Mononuclear cell (primary cell): ENCODE results near the gene BGN. TPM values are rescaled to one million over a fixed set of nuclear protein-coding genes. Genes with fewer than 3 reads are reported as not detected.

Experiments used
- H3K27me3 ChIP-seq: 2 replicates; pipeline ENCODE4 v1.6.0; 2011; ENCODE audit warnings: low read length, control low read depth; ENCODE audit not compliant: insufficient read depth
- H3K4me1 ChIP-seq: 2 replicates; pipeline ENCODE4 v1.5.1; 2011; ENCODE audit warnings: mild to moderate bottlenecking, low read length, control low read depth; ENCODE audit not compliant: insufficient read depth
- H3K4me3 ChIP-seq: 2 replicates; pipeline ENCODE4 v1.5.1; 2011; ENCODE audit warnings: mild to moderate bottlenecking, low read length, moderate library complexity
- H3K9me3 ChIP-seq: 2 replicates; pipeline ENCODE4 v1.5.1; 2011; ENCODE audit warnings: low read depth, mild to moderate bottlenecking, control low read depth, low read length
- total RNA-seq: library from RNA; depleted of rRNA; stranded (reverse); fragments of >200 nt; gene quantifications from one replicate; pipeline ENCODE4 v1.2.3, GENCODE V29; 2012

BGN gene
- not detected for total RNA-seq

DNA sequence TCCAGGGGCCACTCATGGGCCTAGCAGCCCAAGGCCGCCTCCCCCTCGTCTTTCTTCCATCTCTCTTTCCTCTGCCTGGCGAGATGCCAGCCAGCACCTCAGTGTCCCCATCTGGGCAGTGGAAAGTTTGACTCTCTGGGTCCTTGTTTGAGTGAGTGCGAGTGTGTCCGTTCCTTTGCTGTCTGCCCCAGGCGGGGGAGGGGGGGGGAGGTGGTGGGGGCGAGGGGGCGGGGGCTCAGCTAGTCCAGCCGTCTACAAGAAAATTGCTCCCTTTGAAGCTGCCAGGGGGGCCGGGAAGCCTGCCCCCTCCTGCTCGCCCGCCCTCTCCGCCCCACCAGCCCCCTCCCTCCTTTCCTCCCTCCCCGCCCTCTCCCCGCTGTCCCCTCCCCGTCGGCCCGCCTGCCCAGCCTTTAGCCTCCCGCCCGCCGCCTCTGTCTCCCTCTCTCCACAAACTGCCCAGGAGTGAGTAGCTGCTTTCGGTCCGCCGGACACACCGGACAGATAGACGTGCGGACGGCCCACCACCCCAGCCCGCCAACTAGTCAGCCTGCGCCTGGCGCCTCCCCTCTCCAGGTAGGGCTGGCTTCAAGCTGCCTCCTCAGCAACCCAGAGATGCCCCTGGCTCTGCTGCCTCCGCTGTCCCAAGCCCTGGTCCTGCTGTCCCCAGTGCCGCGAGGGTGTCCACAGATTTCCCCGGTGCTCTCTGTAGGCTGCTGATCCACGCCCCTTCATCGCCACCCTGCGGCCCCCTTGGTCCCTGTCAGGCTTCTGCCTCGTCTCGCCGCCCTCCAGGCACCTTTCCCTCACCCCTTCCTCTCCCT lies at the start of gene BGN:
TSS of gene BGN (plus strand) at position 440 of the 821 bp plus-strand sequence. CDS start 9,652 bp downstream, outside the sequence.
- Histone ChIP-seq H3K4me1 (no peaks in the 10 kb centered on the region), H3K9me3 (no peaks in the 10 kb centered on the region), H3K4me3 (no peak within 1 kb of the TSS), H3K27me3 (no peaks in the 10 kb centered on the region)

DNA sequence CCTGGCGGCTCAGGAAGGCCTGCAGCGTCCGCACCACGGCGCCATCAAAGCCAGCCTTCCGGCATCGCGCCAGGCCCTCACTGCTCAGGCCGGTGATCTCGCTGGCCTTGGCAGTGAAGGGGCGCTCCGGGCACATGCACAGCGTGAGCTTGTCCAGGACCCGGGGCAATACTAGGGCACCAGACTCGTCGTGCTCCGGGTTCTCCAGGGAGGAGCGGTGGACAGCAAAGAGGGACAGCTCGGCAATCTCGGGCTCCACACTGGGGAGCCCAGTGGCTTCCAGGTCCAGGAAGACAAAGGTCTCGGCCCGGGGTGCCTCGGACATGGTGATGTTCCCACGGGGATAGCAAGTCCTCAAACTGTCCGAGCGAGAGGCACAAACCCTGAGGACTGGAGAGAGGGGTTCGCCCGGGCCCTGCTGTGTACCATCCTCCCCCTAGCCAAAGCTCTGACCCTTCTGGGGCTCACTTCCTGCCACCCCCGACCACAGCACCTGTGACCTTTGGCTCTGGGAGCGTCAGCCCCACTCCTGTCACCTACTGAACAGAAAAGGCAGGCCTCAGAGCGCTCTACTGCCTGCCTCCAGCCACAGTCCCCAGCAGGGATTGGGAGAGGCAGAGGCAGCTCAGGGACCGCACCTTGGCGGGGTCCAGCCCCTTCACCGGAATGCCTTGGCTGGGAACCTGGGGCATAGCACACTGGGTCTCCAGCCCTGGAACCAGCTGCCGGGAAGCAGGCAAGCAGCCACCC lies 49.5 kb upstream of the BGN start:
- Histone ChIP-seq H3K4me3 (no peak overlapping the region), H3K4me1 (no peaks in the 10 kb centered on the region), H3K9me3 (no peaks in the 10 kb centered on the region), H3K27me3 (no peaks in the 10 kb centered on the region)

GRCh38 chrX:153445856-153446635 lies 48.7 kb upstream of the BGN start, which contains the start of gene TREX2:
TREX2 (minus strand) TSS chrX:153446056; CDS start chrX:153445430, 626 bp downstream.
- no peaks in the 10 kb centered on the region for H3K4me1 ChIP-seq
- H3K27me3 ChIP-seq, result no peaks in the 10 kb centered on the region
- H3K9me3 ChIP-seq, result no peaks in the 10 kb centered on the region
- no peak within 1 kb of the TSS for H3K4me3 ChIP-seq

DNA sequence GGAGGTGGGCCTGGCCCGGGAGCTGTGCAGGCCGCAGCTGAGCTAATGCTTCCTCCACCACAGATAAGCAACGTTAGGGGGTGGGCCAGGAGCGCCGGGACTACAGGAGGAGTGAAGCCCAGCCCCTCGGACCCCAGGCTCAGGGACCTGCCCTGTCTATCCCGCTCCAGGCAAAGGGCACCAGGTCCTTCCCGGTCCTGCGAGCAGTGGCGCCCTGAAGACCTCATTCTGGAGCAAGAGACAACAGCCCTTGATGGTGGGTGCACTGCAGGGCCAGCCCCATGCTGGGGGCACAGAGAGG lies 48.2 kb upstream of the BGN start:
- Histone ChIP-seq H3K4me1 (no peaks in the 10 kb centered on the region), H3K4me3 (no peak overlapping the region), H3K9me3 (no peaks in the 10 kb centered on the region), H3K27me3 (no peaks in the 10 kb centered on the region)

DNA sequence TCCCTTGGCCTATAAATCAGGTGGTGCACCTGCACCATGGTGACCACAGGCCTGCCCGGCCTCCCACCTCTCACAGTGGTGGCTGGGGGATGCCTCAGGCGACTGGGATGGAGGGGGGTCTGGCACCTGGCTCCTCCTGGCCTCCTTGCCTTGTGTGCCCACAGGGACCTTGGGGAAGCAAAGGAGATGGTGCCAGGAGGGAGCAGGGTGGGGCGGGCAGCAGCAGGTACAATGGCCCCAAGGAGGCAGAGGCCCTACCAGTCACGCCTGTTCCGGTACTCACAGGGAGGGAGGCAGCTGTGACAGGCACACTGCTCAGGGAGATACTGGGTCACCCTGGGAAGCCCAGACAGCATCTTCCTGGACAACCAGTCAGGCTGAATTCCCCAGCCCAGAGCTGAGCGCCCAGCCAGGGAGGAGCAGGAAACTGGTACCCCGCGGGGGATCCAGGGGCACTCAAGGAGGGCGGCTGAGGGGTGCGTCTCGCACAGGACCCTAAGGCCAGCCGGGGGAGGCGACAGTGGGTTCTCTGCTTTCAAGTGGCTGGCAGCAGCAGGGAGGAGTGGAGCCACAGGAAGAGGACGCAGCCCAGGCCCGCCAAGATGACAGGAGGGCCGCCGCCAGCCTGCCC lies 47.7 kb upstream of the BGN start:
- Histone ChIP-seq H3K9me3 (no peaks in the 10 kb centered on the region), H3K4me3 (no peak overlapping the region), H3K4me1 (no peaks in the 10 kb centered on the region), H3K27me3 (no peaks in the 10 kb centered on the region)

DNA sequence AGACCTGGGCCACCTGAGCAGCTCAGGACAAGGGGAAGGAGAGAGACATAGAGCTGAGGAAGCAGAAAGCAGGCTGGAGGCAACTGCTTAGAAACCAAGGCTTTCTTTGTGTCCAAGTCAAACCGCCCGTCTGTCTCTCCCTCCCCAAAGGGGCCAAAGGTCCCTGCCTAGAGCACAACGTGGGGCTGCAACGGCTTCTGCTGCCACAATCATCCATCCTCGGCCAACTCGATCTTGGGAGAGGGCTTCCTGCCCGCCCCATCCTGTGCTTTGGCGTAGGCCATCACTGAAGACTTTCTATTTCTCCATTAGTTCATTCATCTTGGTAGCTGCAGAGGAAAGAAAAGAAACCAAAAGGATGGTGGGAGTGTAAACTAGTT lies 47.2 kb upstream of the BGN start:
- Histone ChIP-seq H3K27me3 (no peaks in the 10 kb centered on the region), H3K4me1 (no peaks in the 10 kb centered on the region), H3K4me3 (no peak overlapping the region), H3K9me3 (no peaks in the 10 kb centered on the region)

DNA sequence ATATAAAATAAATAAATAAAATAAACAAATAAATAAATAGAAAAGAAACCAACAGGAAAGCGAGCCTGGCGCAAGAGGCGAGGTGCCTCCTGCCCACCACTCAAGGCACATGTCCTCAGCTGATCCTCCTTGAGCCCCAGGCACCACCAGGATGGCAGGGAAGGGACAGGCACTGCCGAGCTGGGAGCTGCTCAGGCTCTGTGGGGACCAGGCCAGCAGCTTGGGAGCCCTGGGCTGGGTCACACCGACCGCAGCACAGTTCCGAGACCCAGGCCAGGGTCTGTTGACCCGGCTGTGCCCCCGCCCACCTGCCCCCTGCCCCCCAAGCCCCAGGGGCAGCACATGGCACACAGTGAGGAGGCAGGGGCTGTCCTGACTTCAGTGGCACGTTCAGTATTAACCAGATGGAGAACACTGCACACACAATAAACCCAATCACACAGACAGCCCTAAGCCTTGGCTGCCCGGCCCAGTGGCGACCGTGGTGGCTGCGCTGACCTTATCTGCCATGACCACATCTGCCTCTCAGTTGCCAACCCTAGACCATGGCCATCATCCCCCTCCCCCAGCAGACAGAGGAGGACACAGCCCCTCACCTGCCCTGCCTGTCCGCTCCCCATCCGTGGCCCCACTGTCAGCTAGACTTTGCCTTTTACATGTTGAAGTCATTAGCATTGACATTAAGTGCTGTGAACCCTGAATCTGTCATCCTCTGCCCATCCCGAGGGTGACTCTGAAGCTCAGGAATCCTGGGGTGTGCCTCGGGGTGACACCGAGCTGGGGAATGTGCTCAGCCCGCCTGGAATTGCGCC lies 46.0 kb upstream of the BGN start:
- Histone ChIP-seq H3K4me1 (no peaks in the 10 kb centered on the region), H3K27me3 (no peaks in the 10 kb centered on the region), H3K4me3 (no peak overlapping the region), H3K9me3 (no peaks in the 10 kb centered on the region)

- no peaks in the 10 kb centered on the region for H3K9me3 ChIP-seq
- H3K4me3 ChIP-seq, result no peak overlapping the region
- H3K4me1 ChIP-seq, result no peaks in the 10 kb centered on the region
- H3K27me3 ChIP-seq, result no peaks in the 10 kb centered on the region
Observed at GRCh38 chrX:153449368-153450113, 45.2 kb upstream of the BGN start.

DNA sequence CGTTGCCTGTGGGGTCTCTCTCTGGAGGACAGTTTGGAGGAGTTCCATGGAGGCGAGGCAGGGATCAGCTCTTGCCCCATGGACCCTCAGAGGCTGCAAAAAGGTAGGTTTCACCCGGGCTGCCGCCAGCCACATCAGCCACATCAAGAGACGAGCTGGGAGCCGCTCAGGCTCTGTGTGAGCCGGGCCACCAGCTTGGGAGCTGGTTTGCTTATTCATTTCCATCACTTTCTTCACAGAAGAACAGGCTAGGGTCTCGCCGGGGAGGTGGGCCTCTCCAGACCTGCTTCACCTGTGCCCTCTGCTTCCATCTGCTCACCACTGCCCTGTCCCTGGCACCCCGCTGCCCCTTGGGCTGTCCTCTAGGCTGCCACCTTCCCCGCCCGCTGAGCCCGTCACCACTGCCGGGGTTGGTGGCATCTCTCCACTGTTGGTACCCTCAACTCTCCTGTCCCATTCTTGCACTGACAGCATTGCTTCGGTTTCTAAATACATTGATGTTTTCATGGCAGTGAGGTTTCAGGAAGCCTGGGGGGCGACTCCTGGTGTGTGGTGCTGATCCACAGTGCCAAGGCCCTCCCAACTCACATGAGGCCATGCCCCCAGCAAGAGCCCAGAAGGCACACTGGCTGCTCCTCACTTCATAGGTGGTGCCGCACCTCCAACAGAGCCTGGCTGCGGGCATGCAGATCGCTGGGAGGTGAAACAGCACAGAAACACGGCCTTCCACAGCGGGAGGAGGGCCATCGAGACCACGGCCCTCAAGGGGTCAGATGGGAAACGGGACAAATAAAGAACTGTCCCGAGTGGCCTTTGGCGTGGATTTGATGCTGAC lies 44.4 kb upstream of the BGN start:
- H3K4me3 ChIP-seq, result no peak overlapping the region
- H3K4me1 ChIP-seq, result no peaks in the 10 kb centered on the region

GRCh38 chrX:153450949-153451277 lies 43.9 kb upstream of the BGN start:
- no peak overlapping the region for H3K4me3 ChIP-seq
- H3K4me1 ChIP-seq, result no peaks in the 10 kb centered on the region
- H3K27me3 ChIP-seq, result no peaks in the 10 kb centered on the region
- no peaks in the 10 kb centered on the region for H3K9me3 ChIP-seq

More for the DNA sequence above, 44.4 kb upstream of the BGN start:
- H3K27me3 ChIP-seq, result no peaks in the 10 kb centered on the region
- no peaks in the 10 kb centered on the region for H3K9me3 ChIP-seq

GRCh38 chrX:153454901-153455550 lies 39.8 kb upstream of the BGN start:
- H3K27me3 ChIP-seq, result no peaks in the 10 kb centered on the region
- no peak overlapping the region for H3K4me3 ChIP-seq
- no peaks in the 10 kb centered on the region for H3K4me1 ChIP-seq
- no peaks in the 10 kb centered on the region for H3K9me3 ChIP-seq

- Histone ChIP-seq H3K9me3 (no peaks in the 10 kb centered on the region), H3K27me3 (no peaks in the 10 kb centered on the region), H3K4me1 (no peaks in the 10 kb centered on the region), H3K4me3 (no peak overlapping the region)
Observed at GRCh38 chrX:153455571-153455970, 39.2 kb upstream of the BGN start.

- Histone ChIP-seq H3K27me3 (no peaks in the 10 kb centered on the region), H3K9me3 (no peaks in the 10 kb centered on the region), H3K4me1 (no peaks in the 10 kb centered on the region), H3K4me3 (no peak overlapping the region)
Observed at GRCh38 chrX:153456161-153456560, 38.6 kb upstream of the BGN start.
